Testis (tissue), 3 donors: Measurements from ENCODE around the gene DAD1. TPM values are rescaled to one million over a fixed set of nuclear protein-coding genes. Genes with fewer than 3 reads are reported as not detected.

Experiments used
- DNase-seq: peaks from one replicate; pipeline ENCODE4 v3.0.0-alpha.2; 2019
- H3K27ac ChIP-seq, 2 donors: fragments of 200-600 bp; sonication (generic); one replicate each; pipeline ENCODE4 v1.5.1; 2019
- H3K27me3 ChIP-seq: fragments of 200-600 bp; sonication (generic); one replicate; pipeline ENCODE4 v1.5.1; 2019
- H3K36me3 ChIP-seq: fragments of 200-600 bp; sonication (generic); one replicate; pipeline ENCODE4 v1.5.1; 2017; ENCODE audit warnings: low read depth; ENCODE audit errors: missing control alignments
- H3K4me1 ChIP-seq: fragments of 200-600 bp; sonication (generic); one replicate; pipeline ENCODE4 v1.5.1; 2019
- H3K4me3 ChIP-seq, 2 donors: fragments of 200-600 bp; sonication (generic); one replicate each; pipeline ENCODE4 v1.5.1; 2017 to 2019
- H3K9me3 ChIP-seq: fragments of 200-600 bp; sonication (generic); one replicate; pipeline ENCODE4 v1.5.1; 2017
- CTCF ChIP-seq, 3 experiments: fragments of 450-650 bp in 2 of 3; fragments of 200-600 bp in 1 of 3; sonication (generic) in 1 of 3; IDR thresholded peaks; one replicate each; pipeline ENCODE4 v1.5.1; 2016 to 2019; ENCODE audit warnings: antibody characterized with exemption in 3 of 3, mild to moderate bottlenecking in 2 of 3, moderate library complexity in 1 of 3
- POLR2A ChIP-seq: fragments of 450-650 bp; IDR thresholded peaks from one replicate; pipeline ENCODE4 v1.6.1; 2017; ENCODE audit warnings: antibody characterized with exemption, mild to moderate bottlenecking, moderate library complexity
- WGBS, 2 donors: methylation state at CpG; one replicate each; pipeline ENCODE4 v1.1.5; 2018; 5-methylcytosine and 5-hydroxymethylcytosine counted together
- intact Hi-C: fragments of 100-400 bp; cut with DNase I; formaldehyde crosslinking; loops from one replicate; pipeline ENCODE4 v1.15.1; 2023; ENCODE audit warnings: low total_unique reads
- polyA plus RNA-seq: library from polyadenylated mRNA; stranded (reverse); fragments of 350-450 nt; fragmentation: Illumina TruSeq; extraction: RNeasy Lipid Tissue Mini Kit (QIAGEN cat#74804); gene quantifications from one replicate; pipeline ENCODE4 v1.2.3, GENCODE V29; 2014; ENCODE audit warnings: low read depth, low replicate concordance; ENCODE audit not compliant: insufficient read depth
- total RNA-seq, 2 donors: library from RNA; depleted of rRNA; stranded (reverse); fragments of >200 nt; gene quantifications; one replicate each; pipeline ENCODE4 v1.2.3, GENCODE V29; 2016

The DAD1 gene
- total and polyA plus RNA-seq, 3 donors from 2014 or later, result 209 to 350 (median 235) TPM

- no peak for DNase-seq
- Histone ChIP-seq H3K9me3 (no peaks in the 10 kb centered on the region), H3K4me3 (no peak overlapping the region), H3K27me3 (no peaks in the 10 kb centered on the region), H3K4me1 (peaks cover 7% of the 10 kb centered on the region), H3K27ac (no peak overlapping the region), H3K36me3 (no peaks in the 10 kb centered on the region)
- 91 to 92% methylated on average over 6 of the region's 6 CpGs for WGBS, 2 donors
- intact Hi-C loops, result no loop called here
- TF ChIP-seq CTCF (IDR thresholded peaks at IDR 0.05) (no peak), POLR2A (no peak)
Observed at GRCh38 chr14:22606380-22606779, 17.4 kb upstream of the DAD1 start.

GRCh38 chr14:22602862-22603261, 13.8 kb upstream of the DAD1 start:
- Histone ChIP-seq H3K4me1 (peaks cover 7% of the 10 kb centered on the region), H3K27me3 (no peaks in the 10 kb centered on the region), H3K4me3 (no peak overlapping the region), H3K9me3 (no peaks in the 10 kb centered on the region), H3K36me3 (no peaks in the 10 kb centered on the region), H3K27ac (no peak overlapping the region)
- intact Hi-C loops, result no loop called here
- no peak for DNase-seq
- TF ChIP-seq POLR2A (no peak), CTCF (IDR thresholded peaks at IDR 0.05) (no peak)

GRCh38 chr14:22601996-22602395, 13.0 kb upstream of the DAD1 start:
- Histone ChIP-seq H3K36me3 (no peaks in the 10 kb centered on the region), H3K9me3 (no peaks in the 10 kb centered on the region), H3K27me3 (no peaks in the 10 kb centered on the region), H3K27ac (no peak overlapping the region), H3K4me1 (peaks cover 13% of the 10 kb centered on the region), H3K4me3 (no peak overlapping the region)
- WGBS, 2 donors, result 76 to 98% methylated on average over 5 of the region's 5 CpGs
- no peak for TF ChIP-seq POLR2A
- no peak for TF ChIP-seq CTCF (IDR thresholded peaks at IDR 0.05)
- intact Hi-C loops, result no loop called here
- no peak for DNase-seq

- Histone ChIP-seq H3K4me3 (no peak overlapping the region), H3K27me3 (no peaks in the 10 kb centered on the region), H3K9me3 (no peaks in the 10 kb centered on the region), H3K36me3 (no peaks in the 10 kb centered on the region), H3K4me1 (peaks cover 13% of the 10 kb centered on the region), H3K27ac (no peak overlapping the region)
- DNase-seq, result peak; percentile 90
- TF ChIP-seq CTCF (IDR thresholded peaks at IDR 0.05) (no peak), POLR2A (no peak)
- intact Hi-C loops, result no loop called here
- 49 to 57% methylated on average over 2 of the region's 2 CpGs for WGBS, 2 donors
Observed at GRCh38 chr14:22601456-22601855, 12.4 kb upstream of the DAD1 start.

- H3K27ac ChIP-seq, result no peak overlapping the region
- intact Hi-C loops, result no loop called here
- DNase-seq, result no peak
- H3K4me3 ChIP-seq, result peak overlapping the region in 1 of 2 donors; percentile 78
- no peaks in the 10 kb centered on the region for H3K27me3 ChIP-seq
- TF ChIP-seq POLR2A (no peak), CTCF (IDR thresholded peaks at IDR 0.05) (no peak)
- H3K9me3 ChIP-seq, result no peaks in the 10 kb centered on the region
- no peaks in the 10 kb centered on the region for H3K36me3 ChIP-seq
- peaks cover 13% of the 10 kb centered on the region for H3K4me1 ChIP-seq
Observed at GRCh38 chr14:22600027-22600426, 11.0 kb upstream of the DAD1 start.
